IMR-90 (cell line): Measurements from ENCODE around the gene NCKAP5L. TPM values are rescaled to one million over a fixed set of nuclear protein-coding genes. Genes with fewer than 3 reads are reported as not detected.

Experiments used
- ATAC-seq: fragments of 200-7000 bp; cut with Tn5 transposase; 2 replicates; pipeline ENCODE4 v1.9.1; 2020; ENCODE audit warnings: low read depth, mild to moderate bottlenecking, moderate library complexity
- BruUV-seq: library from RNA; stranded (reverse); fragments of 400-500 nt; replicated peaks from 2 replicates; lab custom pipeline; 2021; lab: Mats Ljungman, UMichigan
- CTCF ChIA-PET: fragments of 300-600 bp; formaldehyde crosslinking; extraction: SDS; loops from one replicate; lab custom pipeline; 2021; ENCODE audit warnings: antibody characterized with exemption; lab: Yijun Ruan, JAX
- POLR2A ChIA-PET: fragments of 300-600 bp; sonication (Branson Sonifier 250); formaldehyde crosslinking; loops from one replicate; lab custom pipeline; 2022; ENCODE audit warnings: antibody characterized with exemption; ENCODE audit not compliant: unreplicated experiment; lab: Charles Lee
- DNase-seq: peaks from one replicate; pipeline ENCODE4 v3.0.0; 2013
- H2AFZ ChIP-seq: replicated peaks from 2 replicates; pipeline ENCODE3; 2013; ENCODE audit warnings: low read length, mild to moderate bottlenecking; ENCODE audit not compliant: poor library complexity
- H2AK5ac ChIP-seq: 2 replicates; pipeline ENCODE4 v1.6.1; 2013; ENCODE audit warnings: low read depth, low read length, inconsistent platforms
- H2AK9ac ChIP-seq: replicated peaks from 2 replicates; pipeline ENCODE3; 2013; ENCODE audit warnings: mild to moderate bottlenecking, low read depth, low read length, moderate library complexity; ENCODE audit not compliant: poor library complexity
- H2BK120ac ChIP-seq: 2 replicates; pipeline ENCODE4 v1.6.1; 2013; ENCODE audit warnings: low read depth, low read length, inconsistent platforms
- H2BK15ac ChIP-seq: 3 replicates; pipeline ENCODE4 v1.6.1; 2013; ENCODE audit warnings: low read depth, low read length, inconsistent platforms
- H2BK20ac ChIP-seq: 2 replicates; pipeline ENCODE4 v1.6.1; 2013; ENCODE audit warnings: low read depth, mild to moderate bottlenecking, inconsistent platforms, low read length, moderate library complexity
- H2BK5ac ChIP-seq: 2 replicates; pipeline ENCODE4 v1.6.1; 2013; ENCODE audit warnings: mild to moderate bottlenecking, low read depth, low read length, inconsistent platforms; ENCODE audit not compliant: poor library complexity, severe bottlenecking
- H3K14ac ChIP-seq: replicated peaks from 2 replicates; pipeline ENCODE4 v1.6.1; 2013; ENCODE audit warnings: low read depth, low read length, inconsistent platforms
- H3K18ac ChIP-seq: 2 replicates; pipeline ENCODE4 v1.6.1; 2013; ENCODE audit warnings: low read depth, low read length, control low read depth
- H3K23ac ChIP-seq: 2 replicates; pipeline ENCODE4 v1.6.1; 2013; ENCODE audit warnings: low read depth, low read length, inconsistent platforms
- H3K27ac ChIP-seq: 2 replicates; pipeline ENCODE4 v1.5.1; 2013; ENCODE audit warnings: mild to moderate bottlenecking, control low read depth, low read length; ENCODE audit not compliant: insufficient read depth
- H3K27me3 ChIP-seq: 2 replicates; pipeline ENCODE4 v1.6.1; 2013; ENCODE audit warnings: low read length; ENCODE audit not compliant: control insufficient read depth, insufficient read depth
- H3K36me3 ChIP-seq: 2 replicates; pipeline ENCODE4 v1.6.1; 2013; ENCODE audit warnings: low read length, mixed read lengths; ENCODE audit not compliant: control insufficient read depth, insufficient read depth
- H3K4ac ChIP-seq: 2 replicates; pipeline ENCODE4 v1.6.1; 2013; ENCODE audit warnings: low read depth, low read length, inconsistent platforms
- H3K4me1 ChIP-seq: 2 replicates; pipeline ENCODE4 v1.6.1; 2013; ENCODE audit warnings: low read length, mixed read lengths; ENCODE audit not compliant: control insufficient read depth, insufficient read depth
- H3K4me2 ChIP-seq: 2 replicates; pipeline ENCODE4 v1.6.1; 2013; ENCODE audit warnings: low read depth, mild to moderate bottlenecking, control low read depth, low read length, moderate library complexity
- H3K4me3 ChIP-seq: 2 replicates; pipeline ENCODE4 v1.5.1; 2013; ENCODE audit warnings: low read depth, mild to moderate bottlenecking, control low read depth, low read length, moderate library complexity; ENCODE audit not compliant: insufficient read depth
- H3K56ac ChIP-seq: 2 replicates; pipeline ENCODE4 v1.6.1; 2013; ENCODE audit warnings: low read length, inconsistent platforms; ENCODE audit not compliant: insufficient read depth; ENCODE audit errors: extremely low read depth
- H3K79me1 ChIP-seq, 2 experiments: 2 replicates each; pipeline ENCODE4 v1.6.1; 2013; ENCODE audit warnings: low read length in 2 of 2, inconsistent platforms in 1 of 2, low read depth in 1 of 2
- H3K9ac ChIP-seq: 2 replicates; pipeline ENCODE4 v1.6.1; 2013; ENCODE audit warnings: low read depth, low read length, control low read depth
- H3K9me1 ChIP-seq: 2 replicates; pipeline ENCODE4 v1.6.1; 2013; ENCODE audit warnings: low read length, inconsistent platforms; ENCODE audit not compliant: insufficient read depth
- H3K9me3 ChIP-seq: 2 replicates; pipeline ENCODE4 v1.6.1; 2013; ENCODE audit warnings: low read length; ENCODE audit not compliant: control insufficient read depth, insufficient read depth
- H4K20me1 ChIP-seq: 2 replicates; pipeline ENCODE4 v1.6.1; 2013; ENCODE audit warnings: low read length, inconsistent platforms; ENCODE audit not compliant: insufficient read depth
- H4K5ac ChIP-seq: 2 replicates; pipeline ENCODE4 v1.6.1; 2013; ENCODE audit warnings: mild to moderate bottlenecking, low read depth, low read length, control low read depth
- H4K8ac ChIP-seq, 2 experiments: 2 replicates each; pipeline ENCODE4 v1.6.1; 2013; ENCODE audit warnings: low read depth in 2 of 2, low read length in 2 of 2, control low read depth in 1 of 2, inconsistent platforms in 1 of 2
- H4K91ac ChIP-seq: 2 replicates; pipeline ENCODE4 v1.6.1; 2013; ENCODE audit warnings: low read depth, low read length, inconsistent platforms; ENCODE audit not compliant: insufficient read depth
- CTCF ChIP-seq: conservative IDR thresholded peaks from 2 replicates; pipeline ENCODE4 v1.5.1; 2012; ENCODE audit warnings: mild to moderate bottlenecking, low read depth, low read length, improper control_type of control experiment
- ELK1 ChIP-seq: fragments of 150-350 bp; IDR thresholded peaks from 2 replicates; pipeline ENCODE4 v1.6.1; 2016; ENCODE audit warnings: low read depth, mild to moderate bottlenecking, low read length, moderate library complexity, borderline replicate concordance
- POLR2A ChIP-seq: IDR thresholded peaks from 2 replicates; pipeline ENCODE4 v1.6.1; 2012; ENCODE audit warnings: mild to moderate bottlenecking, low read depth, low read length
- SMC3 ChIP-seq: fragments of 150-350 bp; IDR thresholded peaks from 2 replicates; pipeline ENCODE4 v1.6.1; 2016; ENCODE audit warnings: low read depth, mild to moderate bottlenecking, antibody characterized with exemption, low read length, moderate library complexity
- WGBS, 2 experiments: methylation state at CpG; one replicate each; pipeline versions ENCODE4 v1.1.5 to v1.1.7; 2013; ENCODE audit warnings: missing lambda C conversion rate in 2 of 2; ENCODE audit not compliant: insufficient read length in 1 of 2; ENCODE audit errors: extremely low coverage in 2 of 2; 5-methylcytosine and 5-hydroxymethylcytosine counted together
- dilution Hi-C: fragments of 300-500 bp; cut with HindIII; formaldehyde crosslinking; loops from one replicate; pipeline ENCODE4 v1.14.3; 2018; ENCODE audit warnings: low sequenced_read_pairs; ENCODE audit not compliant: unreplicated experiment
- in situ Hi-C: fragments of 300-500 bp; cut with MboI; formaldehyde crosslinking; loops from 3 replicates; pipeline ENCODE4 v1.14.3; 2019; ENCODE audit warnings: low sequenced_read_pairs, inconsistent platforms, mixed read lengths
- intact Hi-C: fragments of 100-400 bp; cut with micrococcal nuclease; formaldehyde crosslinking; loops from 2 replicates; pipeline ENCODE4 v1.10.0; 2022
- polyA plus RNA-seq, 3 experiments: library from polyadenylated mRNA; depleted of rRNA; stranded (reverse); fragments of >200 nt; gene quantifications; 2 replicates each; pipeline ENCODE4 v1.2.3, GENCODE V29; 2012; ENCODE audit warnings: low replicate concordance in 1 of 3
- total RNA-seq: library from RNA; depleted of rRNA; stranded (reverse); fragments of >200 nt; gene quantifications from 2 replicates; pipeline ENCODE4 v1.2.3, GENCODE V29; 2012

The NCKAP5L gene
- total and polyA plus RNA-seq, 2 of the 4 experiments (the other 2 are of a cell fraction), result 6.1 to 14.4 TPM

- dilution Hi-C loops, result no loop called here
- Histone ChIP-seq H3K56ac (no peak overlapping the region), H2BK120ac (no peak overlapping the region), H3K27ac (no peak overlapping the region), H3K27me3 (no peaks in the 10 kb centered on the region), H3K4ac (no peak overlapping the region), H3K14ac (no peak overlapping the region), H3K4me1 (peaks cover 18% of the 10 kb centered on the region), H3K9me1 (peaks cover 10% of the 10 kb centered on the region), H3K36me3 (peaks cover 52% of the 10 kb centered on the region), H3K79me1 (peaks cover 16 to 68% of the 10 kb centered on the region in 2 experiments), H2BK20ac (no peak overlapping the region), H3K4me2 (no peak overlapping the region), H4K20me1 (peaks cover 64% of the 10 kb centered on the region), H2AK9ac (no peak overlapping the region), H3K4me3 (no peak overlapping the region), H3K23ac (no peak overlapping the region), H3K9ac (no peak overlapping the region), H2BK5ac (no peak overlapping the region), H3K9me3 (no peaks in the 10 kb centered on the region), H2BK15ac (no peak overlapping the region), H4K5ac (no peak overlapping the region), H2AK5ac (no peak overlapping the region), H2AFZ (no peak overlapping the region), H4K91ac (no peak overlapping the region), H4K8ac (no peak overlapping the region), H3K18ac (no peak overlapping the region)
- no CpG with 5 or more reads among the region's 7 CpGs for WGBS, 2 experiments
- DNase-seq (no peak), ATAC-seq (no peak)
- TF ChIP-seq CTCF, result no peak
- no peak for TF ChIP-seq SMC3
- no peak for TF ChIP-seq ELK1
- TF ChIP-seq POLR2A, result no peak
- ChIA-PET POLR2A (no interaction called here), CTCF (no interaction called here)
- no TSS peak for BruUV-seq
- intact Hi-C loops, result no loop called here
- in situ Hi-C loops, result no loop called here
Observed at GRCh38 chr12:49806321-49806813, 21.8 kb downstream of the NCKAP5L start.
